ENCODE results near the gene TNFSF10. TPM values are rescaled to one million over a fixed set of nuclear protein-coding genes. Genes with fewer than 3 reads are reported as not detected.

The TNFSF10 gene
- total and polyA plus RNA-seq, 2 of the 8 experiments (the other 6 are each of a cell fraction or from before 2014, with no cell fraction given) = 0.06 TPM; not detected in 1

- H4K8ac ChIP-seq (ENCODE audit: extremely low read depth, insufficient read depth, low read length) = no peak overlapping the region
- no peak overlapping the region for H2AK5ac ChIP-seq (ENCODE audit: low read depth, low read length)
- no peaks in the 10 kb centered on the region for H3K36me3 ChIP-seq (ENCODE audit: control insufficient read depth in 2 of 4, insufficient read depth in 4 of 4, low read length in 3 of 4)
- H3K79me2 ChIP-seq (ENCODE audit: control insufficient read depth in 1 of 2, insufficient read depth in 2 of 2, low read length in 2 of 2) = no peaks in the 10 kb centered on the region
- H3K14ac ChIP-seq (ENCODE audit: insufficient read length) = no peak overlapping the region
- no peak overlapping the region for H3K4ac ChIP-seq (replicated peaks; ENCODE audit: insufficient read length, low read depth, low read length)
- no peak overlapping the region for H3K27ac ChIP-seq (ENCODE audit: low read depth, low read length)
- no peak overlapping the region for H2BK5ac ChIP-seq (ENCODE audit: low read depth, low read length)
- WGBS, 2 experiments (ENCODE audit: extremely low coverage in 1 of 2, insufficient coverage in 1 of 2, insufficient read length in 1 of 2, insufficient replicate concordance in 2 of 2, low coverage in 1 of 2, low lambda C conversion rate in 2 of 2, missing lambda C conversion rate in 1 of 2) = 88% methylated on average over 1 of the region's 1 CpG; no CpG with 5 or more reads in 1 of the 2 experiments
- no peak overlapping the region for H2BK15ac ChIP-seq (ENCODE audit: low read length)
- H4K5ac ChIP-seq (ENCODE audit: insufficient read length, low read depth, low read length) = no peak overlapping the region
- no peak overlapping the region for H2BK120ac ChIP-seq (replicated peaks; ENCODE audit: low read depth, low read length)
- H3K4me2 ChIP-seq (ENCODE audit: insufficient read depth in 1 of 2, low read depth in 2 of 2, low read length in 2 of 2) = no peak overlapping the region
- 0 out of 7 replicates have a peak, but pooled peaks cover 0 to 3% (median 0%) of the 10 kb centered on the region in 4 experiments for H3K4me1 ChIP-seq (replicated peaks in 1 of 4; ENCODE audit: control insufficient read depth in 3 of 4, insufficient read depth in 4 of 4, low read length in 3 of 4)
- peaks cover 0 to 2% of the 10 kb centered on the region in 2 experiments for H4K20me1 ChIP-seq (replicated peaks in 1 of 2; ENCODE audit: control insufficient read depth in 1 of 2, insufficient read depth in 2 of 2, low read length in 2 of 2)
- POLR2A ChIA-PET (ENCODE audit: partially characterized antibody) = no interaction called here
- no peak overlapping the region for H3K4me3 ChIP-seq (ENCODE audit: extremely low read depth in 1 of 4, insufficient read depth in 2 of 4, low read depth in 3 of 4, low read length in 4 of 4)
- no peak overlapping the region for H3K23ac ChIP-seq (ENCODE audit: insufficient read length)
- no peaks in the 10 kb centered on the region for H3K9me3 ChIP-seq (ENCODE audit: insufficient read depth in 2 of 2, low read depth in 1 of 2, low read length in 1 of 2)
- no peak overlapping the region for H2BK12ac ChIP-seq (ENCODE audit: low read depth, low read length)
- H3K79me1 ChIP-seq (ENCODE audit: low read depth, low read length) = no peaks in the 10 kb centered on the region
- H3K18ac ChIP-seq (ENCODE audit: extremely low read depth, low read length) = no peak overlapping the region
- no peak overlapping the region for H2BK20ac ChIP-seq (ENCODE audit: low read length)
- CTCF ChIA-PET (ENCODE audit: partially characterized antibody) = interaction anchor here (0.6 to 1.6 kb wide), 2 partner anchors 35 to 62 kb away, joined by 3 to 4 read pairs; no protein-coding TSS in a partner anchor
- H3K23me2 ChIP-seq (ENCODE audit: low read depth, low read length) = no peaks in the 10 kb centered on the region
- H3K9ac ChIP-seq (replicated peaks in 1 of 4; ENCODE audit: extremely low read depth in 1 of 4, low read depth in 3 of 4, low read length in 3 of 4) = no peak overlapping the region
- no peak overlapping the region for H2AFZ ChIP-seq (ENCODE audit: low read length)
- no peak overlapping the region for H3K56ac ChIP-seq (replicated peaks; ENCODE audit: insufficient read length, low read depth, low read length)
- no peak for FAIRE-seq
- no peak for DNase-seq (ENCODE audit: low read depth in 1 of 2, low spot score in 2 of 2)
- H3K27me3 ChIP-seq (replicated peaks in 1 of 4; ENCODE audit: control insufficient read depth in 3 of 4, extremely low read depth in 1 of 4, insufficient read depth in 3 of 4, low read length in 3 of 4) = no peaks in the 10 kb centered on the region
- H4K91ac ChIP-seq (replicated peaks; ENCODE audit: insufficient read length, low read length) = no peak overlapping the region
- TF ChIP-seq SIN3A (conservative IDR thresholded peaks at IDR 0.05 in 1 of 2, IDR thresholded peaks at IDR 0.05 in 1 of 2; ENCODE audit: low read depth in 1 of 2, low read length in 2 of 2) (no peak), E2F6 (IDR thresholded peaks at IDR 0.05) (no peak), KDM4A (IDR thresholded peaks at IDR 0.05; ENCODE audit: low read depth, low read length, severe bottlenecking) (no peak), MAX (IDR thresholded peaks at IDR 0.05) (no peak), RBBP5 (IDR thresholded peaks at IDR 0.05; ENCODE audit: borderline replicate concordance, low read depth, low read length) (no peak), TBP (IDR thresholded peaks at IDR 0.05; ENCODE audit: low read depth, low read length) (no peak), TCF12 (IDR thresholded peaks at IDR 0.05; ENCODE audit: low read depth, low read length) (no peak), ATF3 (IDR thresholded peaks at IDR 0.05; ENCODE audit: insufficient read depth, low read depth, low read length) (no peak), CHD2 (IDR thresholded peaks at IDR 0.05; ENCODE audit: low read length) (no peak), POLR2AphosphoS5 (IDR thresholded peaks at IDR 0.05; ENCODE audit: low read depth, low read length) (no peak), TEAD4 (IDR thresholded peaks at IDR 0.05; ENCODE audit: low read depth, low read length) (no peak), CREB1 (IDR thresholded peaks at IDR 0.05) (no peak)
Observed at GRCh38 chr3:172560586-172560985, 37.4 kb upstream of the TNFSF10 start.

Measured in H1 (cell line).